ENCODE measurements around the gene TMEM132C.

TMEM132C gene

DNA sequence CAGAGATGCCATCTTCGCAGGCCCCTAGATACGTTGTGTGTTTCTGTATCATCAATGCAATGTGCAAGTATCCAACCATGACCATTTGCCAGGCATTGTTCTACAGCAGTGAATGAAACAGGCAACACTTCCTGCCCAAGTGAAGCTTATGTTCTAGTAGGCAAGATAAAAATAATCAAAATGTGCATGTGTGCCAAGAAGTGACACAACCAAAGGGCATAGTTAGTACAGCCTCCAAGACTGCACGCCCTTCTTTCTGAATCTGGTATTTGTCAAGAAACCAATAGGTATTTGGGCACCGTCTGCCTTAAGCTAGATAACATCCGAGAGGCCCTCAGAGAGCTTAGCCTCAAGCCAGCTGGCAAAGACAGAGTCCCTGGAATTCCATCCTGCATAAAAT lies 152.0 kb downstream of the TMEM132C start:
- TF ChIP-seq, protein P1, sequence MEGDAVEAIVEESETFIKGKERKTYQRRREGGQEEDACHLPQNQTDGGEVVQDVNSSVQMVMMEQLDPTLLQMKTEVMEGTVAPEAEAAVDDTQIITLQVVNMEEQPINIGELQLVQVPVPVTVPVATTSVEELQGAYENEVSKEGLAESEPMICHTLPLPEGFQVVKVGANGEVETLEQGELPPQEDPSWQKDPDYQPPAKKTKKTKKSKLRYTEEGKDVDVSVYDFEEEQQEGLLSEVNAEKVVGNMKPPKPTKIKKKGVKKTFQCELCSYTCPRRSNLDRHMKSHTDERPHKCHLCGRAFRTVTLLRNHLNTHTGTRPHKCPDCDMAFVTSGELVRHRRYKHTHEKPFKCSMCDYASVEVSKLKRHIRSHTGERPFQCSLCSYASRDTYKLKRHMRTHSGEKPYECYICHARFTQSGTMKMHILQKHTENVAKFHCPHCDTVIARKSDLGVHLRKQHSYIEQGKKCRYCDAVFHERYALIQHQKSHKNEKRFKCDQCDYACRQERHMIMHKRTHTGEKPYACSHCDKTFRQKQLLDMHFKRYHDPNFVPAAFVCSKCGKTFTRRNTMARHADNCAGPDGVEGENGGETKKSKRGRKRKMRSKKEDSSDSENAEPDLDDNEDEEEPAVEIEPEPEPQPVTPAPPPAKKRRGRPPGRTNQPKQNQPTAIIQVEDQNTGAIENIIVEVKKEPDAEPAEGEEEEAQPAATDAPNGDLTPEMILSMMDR (IDR thresholded peaks at IDR 0.05; ENCODE audit: extremely low read depth, missing control alignments) = no peak
- no peak for DNase-seq (ENCODE audit: low spot score)

DNA sequence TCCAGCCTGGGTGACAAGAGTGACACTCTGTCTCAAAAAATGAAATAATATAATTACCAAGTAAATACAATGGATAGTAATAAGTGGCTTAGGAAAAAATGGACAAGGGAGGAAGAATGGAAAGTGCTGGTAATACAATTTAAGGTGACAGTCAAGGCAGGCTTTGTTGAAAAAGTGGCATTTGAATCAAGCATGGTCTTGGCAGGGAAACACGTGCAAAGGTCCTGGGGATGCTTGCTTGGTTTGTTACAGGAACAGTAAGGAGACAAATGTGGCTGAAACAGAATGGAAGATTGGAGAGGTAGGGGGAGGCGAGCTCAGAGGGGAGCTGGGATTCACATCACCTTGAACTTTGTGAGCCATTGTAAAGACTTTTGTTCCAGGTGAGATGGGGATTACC lies 153.2 kb downstream of the TMEM132C start:
- no peak for DNase-seq (ENCODE audit: low spot score)
- TF ChIP-seq, protein P1 (IDR thresholded peaks at IDR 0.05; ENCODE audit: extremely low read depth, missing control alignments) = no peak

DNA sequence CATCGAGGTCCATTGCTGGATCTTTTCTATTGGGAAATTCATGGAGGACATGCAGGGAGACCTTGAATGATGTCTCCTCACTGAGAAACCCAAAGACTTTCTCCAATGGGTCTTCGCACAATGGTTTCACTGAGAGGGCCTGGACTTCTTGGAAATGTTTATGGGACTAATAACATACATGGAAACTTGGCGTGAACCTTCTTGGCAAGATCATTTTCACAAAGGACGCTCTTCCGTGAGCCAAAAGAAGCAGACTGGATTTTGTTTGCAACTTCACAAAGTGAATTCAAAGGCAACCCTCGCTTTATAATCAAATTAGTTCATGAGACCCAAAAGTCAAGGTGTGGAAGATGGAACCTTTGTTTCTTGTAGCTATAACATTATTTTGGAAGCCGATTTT lies 154.4 kb downstream of the TMEM132C start:
- TF ChIP-seq, protein P1 (IDR thresholded peaks at IDR 0.05; ENCODE audit: extremely low read depth, missing control alignments) = no peak
- DNase-seq (ENCODE audit: low spot score) = no peak

DNA sequence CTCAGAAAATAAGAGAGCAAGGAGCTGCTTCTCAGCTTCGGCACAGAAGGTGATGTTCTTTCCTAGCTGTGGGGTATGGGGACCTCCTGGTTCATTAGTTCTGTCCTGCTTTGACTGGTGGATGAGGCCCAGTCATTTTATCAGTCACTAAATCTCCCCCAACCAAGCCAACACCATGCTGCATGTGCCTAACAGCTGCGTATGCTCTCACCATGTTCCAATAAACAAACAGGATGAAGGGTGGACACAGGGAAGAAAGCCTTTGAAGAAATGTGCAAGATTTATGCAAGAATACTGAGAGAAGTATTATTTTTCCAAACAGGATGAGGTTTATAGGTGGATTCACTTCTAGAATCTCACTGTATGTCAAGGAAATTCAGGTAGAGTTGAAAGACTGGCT lies 156.2 kb downstream of the TMEM132C start:
- no peak for DNase-seq (ENCODE audit: low spot score)

DNA sequence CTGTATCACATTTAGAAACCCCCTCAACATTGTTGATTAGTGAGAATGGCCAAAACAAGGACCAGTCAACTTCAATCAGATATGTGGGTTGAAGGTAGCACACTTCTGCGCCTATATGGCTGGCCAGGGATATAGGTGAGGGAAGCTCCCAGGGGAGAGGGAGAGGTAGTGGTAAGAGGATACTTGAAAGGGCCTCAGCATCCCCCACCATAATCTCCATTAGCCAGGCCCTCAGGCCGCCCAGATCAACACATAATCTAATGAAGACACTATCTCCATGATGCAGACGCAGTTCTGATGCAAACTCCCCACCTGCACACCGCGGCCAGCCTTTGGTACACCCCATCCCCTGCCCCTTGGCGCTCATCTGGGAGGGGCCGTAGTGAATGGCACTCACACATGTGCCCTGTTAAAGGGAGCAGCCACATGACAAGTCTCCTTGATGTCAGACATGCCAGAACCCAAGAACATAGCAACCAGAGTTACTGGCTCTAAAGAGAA lies 158.0 kb downstream of the TMEM132C start:
- DNase-seq (ENCODE audit: low spot score) = no peak
- TF ChIP-seq, protein P1 (IDR thresholded peaks at IDR 0.05; ENCODE audit: extremely low read depth, missing control alignments) = no peak

More for the DNA sequence above, 156.2 kb downstream of the TMEM132C start:
- TF ChIP-seq, protein P1 (IDR thresholded peaks at IDR 0.05; ENCODE audit: extremely low read depth, missing control alignments) = no peak

DNA sequence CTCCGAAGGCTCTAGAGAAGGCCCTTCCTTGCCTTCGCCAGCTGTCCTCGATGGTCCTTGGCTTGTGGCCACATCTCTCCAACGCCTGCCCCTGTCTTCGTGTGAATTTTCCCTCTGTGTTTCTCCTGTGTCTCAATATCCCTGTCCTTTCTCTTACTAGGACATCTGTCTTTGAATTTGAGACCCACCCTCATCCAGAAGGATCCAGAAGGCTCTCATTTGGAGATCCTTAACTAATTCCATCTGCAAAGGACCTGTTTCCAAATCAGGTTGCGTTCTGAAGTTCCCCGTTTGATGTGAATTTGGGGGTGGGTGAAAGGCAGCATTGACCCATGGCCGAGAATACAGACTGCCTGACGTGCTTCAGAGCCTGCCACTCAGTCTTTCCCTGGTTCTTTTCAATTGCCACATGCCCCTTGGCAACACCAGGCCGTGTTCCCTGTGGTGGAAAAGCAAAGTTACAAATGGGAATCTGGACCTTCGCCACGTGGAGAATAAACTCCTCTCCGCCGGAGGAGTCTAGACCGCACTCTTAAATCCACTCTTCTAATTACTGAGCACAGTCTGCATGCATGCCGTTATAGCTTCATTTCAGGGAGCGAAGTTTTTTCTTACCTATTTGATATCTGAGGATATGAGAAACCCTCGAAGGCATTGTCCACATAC lies 158.8 kb downstream of the TMEM132C start:
- TF ChIP-seq, protein P1 (IDR thresholded peaks at IDR 0.05; ENCODE audit: extremely low read depth, missing control alignments) = no peak
- no peak for DNase-seq (ENCODE audit: low spot score)

DNA sequence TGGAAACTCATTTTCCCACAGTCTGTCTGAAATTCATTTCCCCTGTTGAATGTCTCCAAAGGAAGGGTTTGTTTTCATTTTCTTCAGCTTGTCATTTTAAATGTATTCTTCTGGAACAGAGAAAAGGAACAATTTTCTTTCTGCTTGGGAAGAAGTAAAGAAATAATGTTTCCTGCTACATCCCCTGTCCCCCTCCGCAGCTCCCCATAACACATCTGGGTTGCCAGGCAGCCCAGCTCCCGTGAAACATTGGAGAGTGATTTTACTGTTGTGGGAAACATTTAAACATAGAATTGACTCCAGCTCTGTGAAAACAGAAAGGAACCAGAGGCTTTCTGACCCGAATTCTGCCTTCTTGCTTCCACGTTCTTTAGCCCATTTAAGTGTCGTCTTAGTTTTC lies 159.5 kb downstream of the TMEM132C start:
- DNase-seq (ENCODE audit: low spot score) = no peak
- TF ChIP-seq, protein P1 (IDR thresholded peaks at IDR 0.05; ENCODE audit: extremely low read depth, missing control alignments) = no peak

Data from GM20000 (cell line).